ENCODE data around the gene RGPD4.
"Not testable (repeated sequence)": the region's sequence is repeated elsewhere in the genome, so short reads cannot be mapped to it uniquely, and the experiment has no call there.

The RGPD4 gene

DNA sequence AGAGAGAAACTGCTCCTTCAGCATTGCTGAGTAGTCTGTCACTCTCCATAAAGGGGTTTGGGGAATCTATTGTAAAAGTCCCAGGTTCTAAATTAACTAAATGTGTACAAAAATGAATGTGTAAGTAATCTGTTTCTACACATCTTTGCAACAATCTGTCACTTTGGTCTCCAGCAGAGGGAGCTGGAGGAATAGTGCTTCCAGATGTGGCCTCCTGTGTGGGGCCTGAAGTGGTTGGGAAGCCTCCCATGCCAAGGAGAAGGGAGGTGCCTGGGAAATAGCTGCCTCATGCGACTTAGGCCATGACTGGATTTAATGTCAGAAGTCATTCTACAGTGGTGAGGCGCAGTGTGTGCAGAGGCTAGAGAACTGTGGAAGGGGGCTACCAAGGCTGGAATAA, 89.4 kb downstream of the RGPD4 start:
- DNase-seq; intact Hi-C loops (cut with DNase I): not testable (repeated sequence)

DNA sequence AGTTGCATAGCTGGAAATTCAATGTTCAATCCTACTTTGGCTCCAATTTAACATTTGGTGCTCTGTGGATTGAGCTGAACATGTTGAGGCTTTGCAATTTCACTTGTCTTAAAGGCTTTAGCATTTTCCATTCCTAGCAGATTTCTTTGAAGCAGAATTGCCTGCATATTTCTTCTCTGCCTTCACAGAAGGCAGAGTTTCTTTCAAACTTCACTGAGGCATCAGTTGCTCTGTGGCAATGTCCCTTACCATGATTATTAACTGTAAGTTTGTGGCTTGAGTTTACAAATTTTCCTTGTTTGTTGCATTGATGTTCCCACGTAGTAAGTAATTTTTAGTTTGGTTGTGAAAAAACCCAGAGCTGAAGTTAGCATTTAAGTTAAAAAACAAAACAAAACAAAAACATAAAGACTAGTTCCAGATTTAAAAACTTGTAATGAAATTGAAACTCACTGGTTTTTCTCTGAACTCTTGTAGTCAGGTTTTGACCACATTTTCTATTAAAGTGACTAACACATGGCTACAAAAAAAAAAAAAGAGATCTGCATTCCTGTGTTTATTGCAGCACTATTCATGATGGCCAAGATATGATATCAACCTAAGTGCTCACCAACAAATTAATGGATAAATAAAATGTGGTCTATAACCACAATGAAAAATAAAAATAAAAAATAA, 90.1 kb downstream of the RGPD4 start:
- intact Hi-C loops (cut with DNase I); DNase-seq: not testable (repeated sequence)

DNA sequence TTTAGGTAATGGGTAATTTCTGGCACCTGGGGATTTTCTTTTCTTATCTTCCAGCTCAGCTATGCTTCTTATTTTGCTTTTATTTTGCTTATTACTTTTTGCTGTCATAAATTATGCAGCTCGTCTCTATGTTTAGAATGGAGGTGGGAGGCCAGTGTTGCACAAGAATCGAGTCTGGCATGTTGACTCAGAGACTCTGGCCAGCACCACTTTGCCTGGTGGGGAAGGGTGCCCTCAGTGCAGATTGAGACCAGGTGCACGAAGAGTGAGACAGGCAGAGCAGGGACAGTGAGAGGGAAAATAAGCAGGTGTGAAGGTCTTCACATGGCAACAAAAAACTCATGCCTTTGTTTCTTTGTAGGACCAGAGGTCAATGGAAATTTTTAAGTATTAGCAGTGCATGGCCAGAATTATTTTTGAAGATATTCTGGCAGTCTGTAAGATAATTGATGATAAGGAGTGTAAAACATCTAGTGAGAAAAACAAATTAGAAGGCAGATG, 100.4 kb downstream of the RGPD4 start:
- no peak for DNase-seq
- intact Hi-C loops (cut with DNase I) = no loop called here

DNA sequence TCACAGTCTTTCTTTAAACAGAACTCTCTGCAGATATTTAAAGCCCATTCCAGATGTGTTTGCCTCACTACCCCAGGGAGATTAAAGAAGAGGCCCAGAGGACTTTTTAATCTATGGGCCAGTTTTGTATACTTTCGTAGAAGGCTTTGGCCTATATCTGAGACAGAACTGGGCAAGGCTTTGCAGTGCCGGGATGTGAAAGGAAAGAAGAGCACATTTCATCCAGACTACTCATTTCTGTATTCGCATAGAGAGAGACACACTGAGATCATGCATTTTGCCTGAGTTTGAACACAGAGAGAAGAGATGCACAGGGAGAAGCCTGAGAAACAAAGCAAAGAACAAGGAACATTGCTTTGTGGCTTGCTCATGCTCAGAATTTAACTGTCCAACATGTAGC, 104.7 kb downstream of the RGPD4 start:
- DNase-seq = no peak
- intact Hi-C loops (cut with DNase I) = loop anchor here (10.0 kb wide), 2 partner anchors 243 to 653 kb away; no protein-coding TSS in a partner anchor

- DNase-seq = no peak
- intact Hi-C loops (cut with DNase I) = loop anchor here (10.0 kb wide), 2 partner anchors 242 to 652 kb away; no protein-coding TSS in a partner anchor
Observed at GRCh38 chr2:107932488-107932887, 105.8 kb downstream of the RGPD4 start.

DNA sequence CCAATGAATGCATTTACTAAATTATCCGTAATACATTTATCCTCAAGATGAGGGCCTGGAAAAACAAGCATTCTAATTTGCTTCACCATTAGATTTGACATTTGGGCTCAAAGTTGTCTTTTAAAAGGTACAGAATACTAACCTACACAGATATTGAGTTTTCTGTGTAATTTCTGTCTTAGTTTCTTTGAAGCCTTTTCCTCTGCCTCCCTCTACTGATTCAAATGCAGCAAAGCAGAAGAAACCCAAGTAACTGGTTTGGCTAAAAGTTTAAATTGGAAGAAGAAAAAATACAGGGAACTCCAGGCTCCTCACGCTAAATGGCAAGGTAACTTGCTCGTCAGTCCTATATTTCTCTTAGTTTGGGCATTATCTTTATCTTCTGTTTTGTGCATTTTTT, 106.3 kb downstream of the RGPD4 start:
- intact Hi-C loops (cut with DNase I) = loop anchor here (10.0 kb wide), 2 partner anchors 242 to 652 kb away; no protein-coding TSS in a partner anchor
- DNase-seq = peak in 1 of 42 donors; percentile 6

DNA sequence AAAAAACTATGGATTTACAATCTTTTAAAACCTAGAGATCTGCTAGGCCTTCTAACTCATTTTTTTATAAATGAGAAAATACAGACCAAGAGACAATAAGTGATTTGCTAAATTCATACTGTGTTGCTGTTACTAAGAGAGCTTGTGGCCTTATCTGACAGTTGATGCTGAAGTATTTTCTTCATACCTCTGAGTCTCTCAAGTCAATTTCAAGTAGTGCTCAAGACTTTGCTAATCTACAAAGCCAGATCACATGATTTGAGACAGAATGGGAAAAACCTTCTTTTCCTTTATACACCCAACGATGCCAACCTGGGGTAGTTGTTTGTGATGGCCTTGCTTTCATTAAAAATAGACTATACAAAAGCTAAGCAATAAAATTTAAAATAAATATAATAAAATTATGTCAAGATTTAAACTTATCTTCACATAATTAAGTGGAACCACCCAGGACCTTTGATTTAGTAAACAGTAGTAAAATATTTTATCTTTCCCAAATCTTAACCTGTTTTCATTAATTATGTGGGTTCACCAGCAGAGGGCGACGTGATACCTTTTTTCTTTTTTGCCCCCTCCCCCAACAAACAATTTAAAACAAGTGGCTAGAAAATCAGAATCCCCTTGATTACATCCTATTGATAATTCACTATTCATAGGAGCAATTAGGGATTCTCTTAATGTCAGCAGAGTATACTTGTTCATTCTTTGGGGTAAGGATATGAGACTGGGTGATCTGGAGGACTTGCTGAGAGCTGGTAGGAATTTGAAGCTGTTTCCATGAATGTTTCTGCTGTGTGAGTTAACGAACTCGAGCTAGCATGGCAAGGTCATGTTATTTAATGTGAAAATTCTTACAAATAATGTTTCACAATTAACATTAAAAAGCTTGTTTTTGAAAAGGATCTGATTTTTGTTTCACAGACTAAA, 110.0 kb downstream of the RGPD4 start:
- intact Hi-C loops (cut with DNase I) = loop anchor here (10.0 kb wide), 2 partner anchors 238 to 648 kb away; no protein-coding TSS in a partner anchor
- peak in 25 of 42 donors; percentile 5 to 71 (median 24) for DNase-seq

Data from head of caudate nucleus (tissue), 42 donors.